GM13977 (cell line): ENCODE measurements around the gene SETD1B.

ENCODE experiments used
- DNase-seq: peaks from one replicate; pipeline ENCODE4 v3.0.0; 2012; ENCODE audit warnings: low spot score
- CTCF ChIP-seq: IDR thresholded peaks from 2 replicates; pipeline ENCODE4 v1.5.1; 2012; ENCODE audit warnings: mild to moderate bottlenecking, control low read depth; ENCODE audit not compliant: insufficient read depth; ENCODE audit errors: extremely low read depth, missing control alignments
- in situ Hi-C: fragments of 300-500 bp; cut with MboI; formaldehyde crosslinking; loops from one replicate; pipeline ENCODE4 v1.12.0; 2022; ENCODE audit warnings: low sequenced_read_pairs, low pct_unique_long_range_greater_than_20kb, mixed read lengths, inconsistent platforms; ENCODE audit not compliant: unreplicated experiment

SETD1B gene

GRCh38 chr12:121812921-121813896 is 9.4 kb downstream of the SETD1B start:
- TF ChIP-seq CTCF, result no peak
- no peak for DNase-seq
- in situ Hi-C loops, result no loop called here

- no peak for TF ChIP-seq CTCF
- no peak for DNase-seq
- in situ Hi-C loops, result no loop called here
These were observed 10.1 kb downstream of the SETD1B start for GRCh38 chr12:121813951-121814350.

- in situ Hi-C loops, result no loop called here
- no peak for DNase-seq
- TF ChIP-seq CTCF, result no peak
These were observed 10.8 kb downstream of the SETD1B start for GRCh38 chr12:121814429-121815119.

GRCh38 chr12:121815263-121815662 is 11.5 kb downstream of the SETD1B start:
- DNase-seq, result no peak
- in situ Hi-C loops, result no loop called here
- TF ChIP-seq CTCF, result no peak

- in situ Hi-C loops, result no loop called here
- DNase-seq, result no peak
- TF ChIP-seq CTCF, result no peak
These were observed 13.3 kb downstream of the SETD1B start for GRCh38 chr12:121816925-121817647.

GRCh38 chr12:121817648-121818043 is 13.8 kb downstream of the SETD1B start:
- no peak for TF ChIP-seq CTCF
- in situ Hi-C loops, result no loop called here

More at GRCh38 chr12:121817648-121818043, 13.8 kb downstream of the SETD1B start:
- no peak for DNase-seq
